VCaP (cell line): Measurements from ENCODE around the gene DISC1.

Experiments
- H3K27ac ChIP-seq: fragments of 450-650 bp; 2 replicates; pipeline ENCODE4 v1.5.1; 2017
- TF ChIP-seq, protein P1 (sequence below): fragments of 450-650 bp; conservative IDR thresholded peaks from 2 replicates; pipeline ENCODE4 v1.5.1; 2017; ENCODE audit warnings: mild to moderate bottlenecking, moderate library complexity

DISC1 gene

GRCh38 chr1:231800108-231800507 lies 173.5 kb downstream of the DISC1 start:
- no peak overlapping the region for H3K27ac ChIP-seq

DNA sequence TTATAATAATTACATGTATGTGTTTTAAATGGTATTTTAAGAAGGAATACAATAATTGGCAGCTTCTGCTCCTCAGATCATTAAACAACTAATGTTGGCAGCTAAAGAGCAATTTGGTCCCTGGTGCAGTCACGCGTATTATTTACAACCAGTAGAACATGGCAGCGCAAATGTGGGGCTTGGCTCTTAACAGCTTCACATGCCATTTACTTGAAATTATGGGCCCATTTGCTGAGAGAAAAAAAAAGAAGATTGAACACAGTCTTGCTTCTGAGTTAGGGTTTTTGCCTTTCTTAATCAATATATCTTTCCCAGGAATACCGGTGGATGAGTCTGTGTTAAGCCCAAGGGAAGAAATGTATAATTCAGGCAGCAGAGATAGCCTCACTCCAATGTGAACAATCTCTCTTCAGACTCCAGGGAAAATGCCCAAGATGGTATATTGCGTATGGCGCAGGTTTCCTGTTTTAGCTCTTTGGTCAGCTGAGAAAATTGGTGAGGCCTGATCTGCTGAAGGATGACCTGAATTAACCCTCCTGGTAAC lies 174.5 kb downstream of the DISC1 start:
- no peak overlapping the region for H3K27ac ChIP-seq
- TF ChIP-seq, protein P1, sequence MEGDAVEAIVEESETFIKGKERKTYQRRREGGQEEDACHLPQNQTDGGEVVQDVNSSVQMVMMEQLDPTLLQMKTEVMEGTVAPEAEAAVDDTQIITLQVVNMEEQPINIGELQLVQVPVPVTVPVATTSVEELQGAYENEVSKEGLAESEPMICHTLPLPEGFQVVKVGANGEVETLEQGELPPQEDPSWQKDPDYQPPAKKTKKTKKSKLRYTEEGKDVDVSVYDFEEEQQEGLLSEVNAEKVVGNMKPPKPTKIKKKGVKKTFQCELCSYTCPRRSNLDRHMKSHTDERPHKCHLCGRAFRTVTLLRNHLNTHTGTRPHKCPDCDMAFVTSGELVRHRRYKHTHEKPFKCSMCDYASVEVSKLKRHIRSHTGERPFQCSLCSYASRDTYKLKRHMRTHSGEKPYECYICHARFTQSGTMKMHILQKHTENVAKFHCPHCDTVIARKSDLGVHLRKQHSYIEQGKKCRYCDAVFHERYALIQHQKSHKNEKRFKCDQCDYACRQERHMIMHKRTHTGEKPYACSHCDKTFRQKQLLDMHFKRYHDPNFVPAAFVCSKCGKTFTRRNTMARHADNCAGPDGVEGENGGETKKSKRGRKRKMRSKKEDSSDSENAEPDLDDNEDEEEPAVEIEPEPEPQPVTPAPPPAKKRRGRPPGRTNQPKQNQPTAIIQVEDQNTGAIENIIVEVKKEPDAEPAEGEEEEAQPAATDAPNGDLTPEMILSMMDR = no peak

More at GRCh38 chr1:231800108-231800507, 173.5 kb downstream of the DISC1 start:
- TF ChIP-seq, protein P1 = no peak

- H3K27ac ChIP-seq = no peak overlapping the region
- TF ChIP-seq, protein P1 = no peak
Measured at GRCh38 chr1:231803353-231803752, 176.8 kb downstream of the DISC1 start.

- TF ChIP-seq, protein P1 = peak; percentile 73
- peak overlapping the region; percentile 11 for H3K27ac ChIP-seq
Measured at GRCh38 chr1:231806623-231807495, 180.3 kb downstream of the DISC1 start.

GRCh38 chr1:231807541-231807940 lies 181.0 kb downstream of the DISC1 start:
- TF ChIP-seq, protein P1 = no peak
- H3K27ac ChIP-seq = peak overlapping the region; percentile 11; the same call in 1 of the 2 replicates

GRCh38 chr1:231808116-231808515 lies 181.5 kb downstream of the DISC1 start:
- TF ChIP-seq, protein P1 = no peak

GRCh38 chr1:231808990-231809389 lies 182.4 kb downstream of the DISC1 start:
- H3K27ac ChIP-seq = no peak overlapping the region
- TF ChIP-seq, protein P1 = no peak

More at GRCh38 chr1:231808116-231808515, 181.5 kb downstream of the DISC1 start:
- H3K27ac ChIP-seq = peak overlapping the region; percentile 11; the same call in 1 of the 2 replicates
